HPDE6-E6E7 (cell line): ENCODE results near the gene BRAP.
"Not testable (repeated sequence)": the region's sequence is repeated elsewhere in the genome, so short reads cannot be mapped to it uniquely, and the experiment has no call there.

ENCODE experiments used
- DNase-seq: peaks from one replicate; pipeline ENCODE4 v3.0.0; 2011; ENCODE audit warnings: missing footprints; ENCODE audit errors: extremely low spot score

The BRAP gene, protein sequence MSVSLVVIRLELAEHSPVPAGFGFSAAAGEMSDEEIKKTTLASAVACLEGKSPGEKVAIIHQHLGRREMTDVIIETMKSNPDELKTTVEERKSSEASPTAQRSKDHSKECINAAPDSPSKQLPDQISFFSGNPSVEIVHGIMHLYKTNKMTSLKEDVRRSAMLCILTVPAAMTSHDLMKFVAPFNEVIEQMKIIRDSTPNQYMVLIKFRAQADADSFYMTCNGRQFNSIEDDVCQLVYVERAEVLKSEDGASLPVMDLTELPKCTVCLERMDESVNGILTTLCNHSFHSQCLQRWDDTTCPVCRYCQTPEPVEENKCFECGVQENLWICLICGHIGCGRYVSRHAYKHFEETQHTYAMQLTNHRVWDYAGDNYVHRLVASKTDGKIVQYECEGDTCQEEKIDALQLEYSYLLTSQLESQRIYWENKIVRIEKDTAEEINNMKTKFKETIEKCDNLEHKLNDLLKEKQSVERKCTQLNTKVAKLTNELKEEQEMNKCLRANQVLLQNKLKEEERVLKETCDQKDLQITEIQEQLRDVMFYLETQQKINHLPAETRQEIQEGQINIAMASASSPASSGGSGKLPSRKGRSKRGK

DNA sequence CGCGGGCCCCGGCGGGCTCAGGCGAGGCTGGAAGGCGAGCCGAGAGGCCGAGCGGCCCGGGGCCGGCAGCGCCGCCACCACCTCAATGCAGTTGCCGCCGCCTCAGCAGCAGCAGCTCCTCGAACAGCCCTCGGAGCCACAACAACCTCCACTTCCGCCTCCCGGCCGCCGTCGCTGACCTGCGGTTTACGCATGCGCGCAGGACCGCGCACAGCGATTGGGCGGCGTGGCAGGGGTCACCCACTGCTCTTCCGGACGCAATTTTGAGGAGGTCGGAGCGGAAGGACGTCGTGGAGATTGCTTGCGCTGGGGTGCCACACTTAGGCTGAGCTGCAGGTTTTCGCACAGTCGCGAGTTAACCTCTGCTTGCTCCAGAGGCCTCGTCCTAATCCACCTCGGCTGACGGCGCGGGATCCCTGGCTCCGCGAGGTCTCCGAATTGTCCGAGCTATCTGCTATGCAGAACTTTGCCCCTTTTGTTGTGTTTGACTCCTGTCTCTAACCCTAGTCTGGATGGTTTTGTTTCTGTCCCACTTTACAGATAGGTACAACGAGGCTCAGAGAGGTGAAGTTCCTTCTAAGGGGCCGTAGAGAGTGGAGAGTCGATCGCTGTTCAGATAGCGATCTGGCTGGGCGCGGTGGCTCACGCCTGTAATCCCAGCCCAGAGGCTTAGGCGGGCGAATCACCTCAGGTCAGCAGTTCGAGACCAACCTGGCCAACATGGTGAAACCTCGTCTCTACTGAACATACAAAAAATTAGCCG lies at the start of gene BRAP, which contains the start of gene ACAD10:
Gene BRAP (minus strand): TSS at position 146 of the 763 bp plus-strand sequence. CDS start 164 bp downstream, outside the sequence.
Gene ACAD10 (plus strand): TSS at position 243 of the 763 bp plus-strand sequence. CDS start 6,657 bp downstream, outside the sequence.
- peak; percentile 97 for DNase-seq

DNA sequence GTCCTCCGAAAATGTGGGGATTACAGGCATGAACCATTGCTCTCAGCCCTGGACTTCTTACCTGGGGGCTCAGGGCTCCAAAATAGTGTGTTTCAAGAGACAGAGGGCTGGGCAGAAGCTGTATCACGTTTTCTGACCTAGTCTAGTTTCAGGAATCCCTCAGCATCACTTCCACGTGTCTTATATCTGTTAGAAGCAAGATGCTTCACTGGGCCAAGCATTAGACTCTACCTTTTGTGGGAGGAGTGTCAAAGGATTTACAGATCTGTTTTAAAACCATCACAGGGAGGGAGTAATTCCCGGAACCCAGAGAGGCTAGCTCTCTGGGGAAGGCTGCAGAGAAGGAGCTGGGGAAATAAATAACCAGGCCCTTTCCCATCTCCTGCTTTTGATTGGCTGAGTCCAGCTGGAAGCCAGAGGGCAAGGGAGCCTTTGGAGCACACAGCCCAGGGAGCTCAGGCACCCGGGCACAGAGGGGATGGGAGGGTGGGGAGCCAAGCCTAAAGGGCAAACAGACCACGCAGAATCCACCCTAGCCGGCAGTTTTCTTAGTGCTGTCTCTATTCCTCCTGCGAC lies 47.7 kb upstream of the BRAP start:
- DNase-seq: no peak

- no peak for DNase-seq
Measured at GRCh38 chr12:111732786-111733185, 47.0 kb upstream of the BRAP start.

DNA sequence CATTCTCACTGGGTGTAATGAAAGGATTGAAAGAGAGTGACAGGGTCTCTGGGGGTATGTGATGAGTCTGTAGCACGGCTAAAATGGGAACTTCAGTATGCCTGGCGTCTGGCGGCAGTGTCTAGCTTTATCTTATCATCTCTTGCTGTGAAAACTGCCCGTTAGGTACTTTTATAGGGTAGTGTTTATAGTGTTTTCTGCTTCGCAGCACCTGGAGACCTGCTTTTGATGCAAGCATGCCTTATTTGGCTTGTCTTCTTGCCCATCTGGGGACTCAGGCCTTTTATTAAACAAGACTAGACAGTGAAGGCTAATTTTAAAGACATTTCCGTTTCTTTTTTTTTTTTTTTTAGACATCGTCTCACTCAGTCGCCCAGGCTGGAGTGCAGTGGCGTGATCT lies 44.7 kb upstream of the BRAP start:
- no peak for DNase-seq

GRCh38 chr12:111728795-111729194 lies 43.0 kb upstream of the BRAP start:
- DNase-seq: no peak

DNA sequence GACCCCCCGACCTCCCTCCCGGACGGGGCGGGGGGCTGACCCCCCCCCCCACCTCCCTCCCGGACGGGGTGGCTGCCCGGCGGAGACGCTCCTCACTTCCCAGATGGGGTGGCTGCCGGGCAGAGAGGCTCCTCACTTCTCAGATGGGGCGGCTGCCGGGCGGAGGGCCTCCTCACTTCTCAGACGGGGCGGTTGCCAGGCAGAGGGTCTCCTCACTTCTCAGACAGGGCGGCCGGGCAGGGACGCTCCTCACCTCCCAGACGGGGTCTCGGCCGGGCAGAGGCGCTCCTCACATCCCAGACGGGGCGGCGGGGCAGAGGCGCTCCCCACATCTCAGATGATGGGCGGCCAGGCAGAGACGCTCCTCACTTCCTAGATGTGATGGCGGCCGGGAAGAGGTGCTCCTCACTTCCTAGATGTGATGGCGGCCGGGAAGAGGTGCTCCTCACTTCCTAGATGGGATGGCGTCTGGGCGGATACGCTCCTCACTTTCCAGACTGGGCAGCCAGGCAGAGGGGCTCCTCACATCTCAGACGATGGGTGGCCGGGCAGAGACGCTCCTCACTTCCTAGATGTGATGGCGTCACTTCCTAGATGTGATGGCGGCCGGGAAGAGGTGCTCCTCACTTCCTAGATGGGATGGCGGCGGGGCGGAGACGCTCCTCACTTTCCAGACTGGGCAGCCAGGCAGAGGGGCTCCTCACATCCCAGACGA lies 38.0 kb upstream of the BRAP start:
- not testable (repeated sequence) for DNase-seq

DNA sequence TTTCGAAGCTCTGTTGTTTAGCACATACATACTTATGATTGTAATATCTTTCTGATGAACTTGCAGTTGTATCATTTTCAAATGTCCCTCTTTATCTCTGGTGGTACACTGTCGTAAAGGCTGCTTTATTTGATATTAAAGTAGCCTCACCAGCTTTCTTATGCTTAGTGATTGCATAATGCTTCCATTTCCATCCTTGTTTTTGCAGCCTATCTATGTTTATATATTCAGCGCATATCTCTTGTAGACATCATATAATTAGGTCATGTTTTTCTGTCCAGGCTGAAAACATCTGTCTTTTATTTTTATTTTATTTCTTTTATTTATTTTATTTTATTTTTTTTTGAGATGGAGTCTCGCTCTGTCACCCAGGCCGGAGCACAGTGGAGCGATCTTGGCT lies 34.7 kb upstream of the BRAP start:
- no peak for DNase-seq

- DNase-seq: not testable (repeated sequence)
Measured at GRCh38 chr12:111719316-111719715, 33.6 kb upstream of the BRAP start.

GRCh38 chr12:111715279-111715678 lies 29.5 kb upstream of the BRAP start:
- DNase-seq: no peak

GRCh38 chr12:111706145-111706544 lies 20.4 kb upstream of the BRAP start:
- no peak for DNase-seq

DNA sequence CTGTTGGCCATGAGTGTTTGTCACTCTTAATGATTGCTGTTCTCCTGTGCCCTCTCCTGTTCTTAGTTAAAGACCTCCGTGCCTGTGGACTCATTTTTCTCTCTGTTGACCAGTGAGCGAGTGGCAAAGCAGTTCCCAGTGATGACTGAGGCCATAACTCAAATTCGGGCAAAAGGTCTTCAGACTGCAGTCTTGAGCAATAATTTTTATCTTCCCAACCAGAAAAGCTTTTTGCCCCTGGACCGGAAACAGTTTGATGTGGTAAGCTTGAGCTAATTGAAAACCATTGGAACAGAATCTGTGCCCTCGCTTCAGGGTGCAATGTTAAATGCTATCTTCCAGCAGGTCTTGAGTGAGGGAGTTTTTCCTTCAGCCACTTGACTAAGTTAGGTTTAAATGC lies 19.9 kb upstream of the BRAP start:
- DNase-seq: no peak

- DNase-seq: no peak
Measured at GRCh38 chr12:111699962-111700361, 14.2 kb upstream of the BRAP start.

- no peak for DNase-seq
Measured at GRCh38 chr12:111693818-111694217, 8.1 kb upstream of the BRAP start.

DNA sequence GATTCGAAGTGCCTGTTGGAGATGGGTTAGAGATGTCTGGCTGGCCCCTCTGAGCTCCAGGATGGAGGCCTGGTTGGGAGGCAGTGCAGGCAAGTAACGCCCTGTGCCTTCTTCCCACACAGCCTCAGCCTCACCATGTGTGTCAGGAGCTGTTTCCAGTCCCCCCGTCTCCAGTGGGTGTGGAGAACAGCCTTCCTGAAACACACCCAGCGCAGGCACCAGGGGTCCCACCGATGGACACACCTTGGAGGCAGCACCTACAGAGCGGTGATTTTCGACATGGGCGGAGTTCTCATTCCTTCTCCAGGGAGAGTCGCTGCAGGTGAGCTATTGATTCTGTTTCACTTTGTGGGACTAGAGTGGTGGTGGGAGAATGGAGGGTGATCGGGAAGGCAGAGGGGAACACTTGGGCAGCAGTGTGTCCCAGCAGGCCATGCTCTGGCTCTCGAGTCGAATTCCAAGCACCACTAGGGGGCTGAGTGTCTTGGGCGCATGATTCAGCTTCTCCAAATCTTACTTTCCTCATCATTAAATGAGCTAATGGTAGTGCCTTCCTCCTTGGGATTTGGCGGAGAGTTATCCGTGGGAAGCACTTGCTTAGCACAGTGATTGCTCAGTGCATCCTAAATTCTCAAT lies 6.9 kb upstream of the BRAP start:
- no peak for DNase-seq

DNA sequence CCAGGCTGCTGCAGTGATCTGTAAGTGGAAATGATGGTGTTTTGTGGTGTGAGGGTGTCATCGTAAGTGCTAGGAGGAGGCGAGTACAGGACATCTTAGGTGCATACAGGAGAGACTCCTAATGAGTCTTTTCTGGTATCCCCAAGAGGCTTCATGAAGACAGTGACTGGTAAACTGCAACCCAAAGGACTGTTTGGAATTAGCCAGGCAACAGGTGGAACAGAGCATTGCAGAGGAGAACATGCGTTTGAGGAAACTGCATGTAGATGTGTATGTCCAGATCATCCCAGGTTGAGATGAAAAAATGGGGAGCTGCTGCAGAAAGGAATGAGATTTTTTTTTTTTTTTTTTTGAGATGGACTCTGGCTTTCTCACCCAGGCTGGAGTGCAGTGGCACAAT lies 5.5 kb upstream of the BRAP start:
- DNase-seq: no peak

DNA sequence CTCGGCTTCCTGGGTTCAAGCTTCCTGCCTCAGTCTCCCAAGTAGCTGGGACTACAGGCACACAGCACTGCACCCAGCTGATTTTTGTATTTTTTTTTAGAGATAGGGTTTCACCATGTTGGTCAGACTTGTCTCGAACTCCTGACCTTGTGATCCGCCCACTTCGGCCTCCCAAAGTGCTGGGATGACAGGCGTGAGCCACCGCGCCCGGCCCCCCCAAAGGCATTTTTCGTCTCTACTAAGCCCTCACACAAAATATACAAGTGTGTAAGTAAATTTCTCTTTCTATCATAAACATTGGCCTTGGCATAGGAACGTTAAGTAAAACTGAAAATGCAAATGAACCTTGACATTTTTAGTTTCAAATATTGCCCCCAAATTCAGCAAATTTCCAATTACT lies 2.2 kb upstream of the BRAP start:
- DNase-seq: no peak

GRCh38 chr12:111687255-111687654 lies 1.5 kb upstream of the BRAP start:
- DNase-seq: no peak

GRCh38 chr12:111686574-111687105 lies 884 bp upstream of the BRAP start:
- DNase-seq: no peak

DNA sequence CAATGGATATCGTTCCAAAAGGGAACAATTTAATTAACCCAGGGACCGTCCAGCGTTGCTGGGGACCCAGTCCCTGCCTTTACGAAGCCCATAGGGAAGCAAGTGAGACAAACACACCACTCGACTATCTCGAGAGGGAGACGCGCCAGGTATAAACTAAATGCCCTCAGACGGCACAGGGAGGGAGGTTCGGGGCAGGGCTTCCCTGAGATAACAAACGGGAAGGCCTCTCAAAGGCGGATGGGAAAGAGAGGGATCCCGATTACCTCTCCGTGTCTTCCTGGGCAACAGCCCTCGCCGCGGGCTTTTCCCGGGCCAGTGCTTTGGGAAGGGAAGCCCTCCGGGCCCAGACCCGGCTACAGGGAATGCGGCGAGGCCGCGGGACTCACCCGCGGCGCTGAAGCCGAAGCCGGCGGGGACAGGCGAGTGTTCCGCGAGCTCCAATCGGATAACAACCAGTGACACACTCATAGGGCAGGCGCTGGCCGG lies 390 bp downstream of the BRAP start:
- peak; percentile 39 for DNase-seq

GRCh38 chr12:111684485-111685198 lies 1.1 kb downstream of the BRAP start:
- not testable (repeated sequence) for DNase-seq
